ENCODE measurements around the gene DOCK2.
"Not testable (repeated sequence)": the region's sequence is repeated elsewhere in the genome, so short reads cannot be mapped to it uniquely, and the experiment has no call there.

Gene DOCK2

DNA sequence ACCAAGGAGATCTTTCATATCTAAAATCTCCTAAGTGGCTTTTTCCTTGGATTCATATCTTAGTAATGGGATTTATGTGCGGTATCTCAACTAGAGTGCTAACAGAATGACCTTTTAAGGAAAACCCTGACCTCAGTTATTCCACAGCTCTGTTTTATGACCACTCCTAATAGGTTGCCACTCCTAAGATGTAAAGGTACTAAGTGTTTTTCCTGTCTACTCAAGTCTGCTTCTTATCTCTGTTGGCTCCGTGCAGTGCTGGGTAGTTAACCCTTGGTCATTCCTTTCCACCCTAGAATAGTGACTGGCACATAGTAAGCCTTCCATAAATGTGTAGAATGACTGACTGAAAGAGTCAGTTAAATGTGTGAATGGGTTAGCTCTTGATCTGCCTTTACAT is 161.4 kb downstream of the DOCK2 start:
- no peak for DNase-seq

- DNase-seq: no peak
Observed at GRCh38 chr5:169798906-169799660, 162.0 kb downstream of the DOCK2 start.

DNA sequence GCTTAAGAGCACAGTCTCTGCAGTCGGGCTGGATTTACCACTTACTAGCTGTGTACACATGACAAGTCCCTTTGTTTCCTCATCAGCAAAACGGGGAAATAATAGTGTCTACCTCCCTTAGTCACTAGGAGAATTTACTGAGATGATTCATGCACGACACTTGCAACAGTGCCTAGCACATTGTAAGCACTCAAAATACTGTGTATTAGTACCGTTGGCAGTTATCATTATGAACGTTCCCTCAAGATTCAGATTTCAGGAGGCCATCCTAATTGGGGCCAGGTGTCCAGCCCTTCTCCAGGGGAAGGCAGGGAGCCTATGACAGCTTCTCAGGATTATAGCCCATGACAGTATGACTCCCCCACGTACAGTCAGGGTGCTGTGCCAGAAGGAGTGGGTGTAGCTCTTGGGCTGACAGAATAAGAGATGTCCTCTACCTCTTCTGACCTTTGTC is 164.3 kb downstream of the DOCK2 start:
- DNase-seq: peak; percentile 84 to 90

GRCh38 chr5:169801781-169802180 is 164.7 kb downstream of the DOCK2 start:
- DNase-seq: no peak

DNA sequence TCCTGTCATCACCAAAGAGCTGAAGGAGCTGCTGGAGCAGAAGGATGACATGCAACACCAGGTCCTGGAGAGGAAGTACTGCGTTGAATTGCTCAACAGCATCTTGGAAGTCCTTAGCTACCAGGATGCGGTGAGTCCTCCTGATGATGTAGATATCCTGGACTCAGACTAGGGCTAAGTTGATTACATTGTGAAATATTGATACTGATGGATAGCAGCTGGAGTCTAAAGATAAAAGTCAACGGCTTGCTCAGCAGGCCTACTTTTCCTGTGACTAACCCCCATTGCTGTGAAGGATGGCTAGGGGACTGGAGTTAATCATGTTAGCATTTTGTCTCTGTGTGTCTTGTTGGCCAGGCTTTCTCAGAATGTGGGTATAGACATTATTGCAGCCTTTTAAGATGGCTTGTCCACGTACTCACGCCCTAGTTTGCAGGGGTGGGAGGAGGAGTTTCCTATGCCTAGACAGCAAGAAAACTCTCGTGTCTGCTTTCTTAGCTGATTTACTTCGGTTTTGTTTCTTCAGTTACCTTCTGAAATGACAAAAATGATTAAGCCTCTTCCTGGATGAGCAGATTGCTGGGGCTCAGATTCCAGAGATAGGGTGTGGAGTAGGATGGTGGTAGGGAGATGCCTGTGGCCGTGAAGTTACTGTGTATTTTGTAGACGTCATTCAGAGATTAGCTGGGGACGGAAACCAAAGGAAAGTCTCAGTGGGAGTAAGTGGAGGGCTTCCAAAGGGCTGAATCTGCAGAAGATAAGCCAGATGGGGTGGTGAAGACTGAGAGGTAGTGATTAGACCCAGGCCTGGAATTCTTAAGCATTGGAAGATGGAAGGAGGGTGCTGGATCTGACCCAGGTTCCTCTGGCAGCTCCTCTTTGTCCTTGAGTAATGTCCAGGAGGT is 166.3 kb downstream of the DOCK2 start:
- DNase-seq: peak; percentile 80 to 83

GRCh38 chr5:169804861-169805260 is 167.8 kb downstream of the DOCK2 start:
- DNase-seq: no peak

DNA sequence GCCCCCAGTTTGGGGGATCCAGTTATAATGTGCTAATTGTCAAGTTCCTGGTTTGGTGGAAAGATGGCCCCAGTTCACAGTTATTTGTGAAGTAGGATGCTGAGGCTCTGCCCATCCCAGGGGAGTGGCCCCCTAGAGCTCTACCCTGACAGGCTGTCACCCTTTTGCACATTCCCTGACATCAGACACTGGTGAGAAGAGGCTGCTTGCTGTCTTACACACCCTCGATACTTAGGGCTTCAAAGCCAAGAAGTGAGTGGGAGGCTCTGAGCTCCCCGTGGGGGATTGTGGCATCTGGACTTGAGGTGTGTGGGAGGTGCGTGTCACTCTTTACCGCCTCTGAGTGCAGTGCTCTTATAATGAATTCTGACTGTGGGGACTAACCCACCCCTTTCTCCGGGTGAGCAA is 168.5 kb downstream of the DOCK2 start:
- no peak for DNase-seq

DNA sequence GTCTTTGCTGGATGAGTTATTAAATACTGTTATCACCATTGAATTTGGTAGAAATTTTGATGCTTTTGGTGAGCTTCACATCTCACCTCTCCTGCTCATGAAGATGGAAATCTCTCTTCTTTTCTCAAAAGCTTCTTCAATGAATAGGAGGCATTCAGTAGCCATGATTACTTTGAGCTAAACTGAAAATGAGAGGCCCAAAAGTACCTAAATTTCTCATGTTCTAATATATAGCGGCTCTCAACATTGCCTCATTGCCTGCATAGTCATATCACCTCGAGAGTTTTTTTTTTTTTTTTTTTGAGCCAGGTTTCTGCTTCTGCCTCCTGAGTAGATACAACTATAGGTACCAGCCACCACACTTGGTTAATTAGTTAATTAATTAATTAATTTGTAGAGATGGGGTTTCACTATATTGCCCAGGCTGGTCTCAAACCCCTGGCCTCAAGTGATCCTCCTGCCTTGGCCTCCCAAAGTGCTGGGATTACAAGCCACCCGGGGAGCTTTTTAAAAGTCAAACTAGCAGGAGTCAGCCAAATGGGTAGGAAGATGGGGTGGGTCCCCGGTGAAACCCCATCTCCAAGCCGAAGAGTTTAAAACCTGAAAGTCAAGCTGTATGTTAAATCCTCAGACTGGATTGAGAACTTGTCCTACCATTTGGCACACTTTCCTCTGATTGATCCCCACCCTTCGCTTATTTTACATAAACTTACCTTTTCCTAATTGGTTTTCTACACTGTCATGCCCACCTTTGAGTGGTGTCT is 169.0 kb downstream of the DOCK2 start:
- DNase-seq: no peak

GRCh38 chr5:169808118-169808581 is 171.1 kb downstream of the DOCK2 start:
- DNase-seq: no peak

GRCh38 chr5:169808880-169809279 is 171.8 kb downstream of the DOCK2 start:
- DNase-seq: not testable (repeated sequence)

DNA sequence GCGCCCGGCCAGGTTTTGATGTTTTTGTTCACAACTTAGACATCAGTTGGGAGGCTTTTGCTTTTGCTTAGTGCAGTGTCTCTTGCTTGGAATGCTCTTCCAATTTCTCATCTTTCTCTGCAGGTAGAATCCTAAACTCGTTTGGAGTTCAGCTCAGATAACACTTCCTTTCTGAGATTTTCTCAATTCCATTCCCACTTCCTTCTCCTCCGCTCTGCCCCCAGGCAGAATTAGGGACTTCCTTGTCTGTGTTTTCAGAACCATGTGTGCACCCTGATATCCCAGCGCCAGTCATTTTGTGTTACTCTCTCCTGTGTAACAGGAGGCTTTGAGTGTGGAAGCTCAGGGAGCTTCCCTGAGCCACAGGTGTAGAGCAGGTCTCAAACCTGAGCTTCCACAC is 172.2 kb downstream of the DOCK2 start:
- DNase-seq: no peak

DNA sequence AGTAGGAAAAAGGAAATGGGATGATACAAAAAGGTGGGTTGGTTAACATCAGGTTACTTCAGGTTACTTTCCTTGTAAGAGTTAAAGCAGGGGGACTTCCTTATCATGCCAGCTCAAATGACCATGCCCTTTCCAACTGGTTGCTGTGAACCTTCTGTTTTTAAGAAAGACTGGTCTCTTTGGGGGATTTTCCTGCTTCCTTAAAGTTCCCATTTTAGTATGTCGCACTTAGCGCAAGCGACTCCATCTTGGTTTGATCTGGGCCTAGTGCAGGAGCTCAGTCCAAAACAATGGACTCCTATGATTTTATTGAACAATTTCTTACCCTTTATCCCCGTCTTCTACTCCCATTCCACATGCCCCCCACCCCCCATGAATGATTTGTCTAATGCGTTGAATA is 173.4 kb downstream of the DOCK2 start:
- DNase-seq: no peak

DNA sequence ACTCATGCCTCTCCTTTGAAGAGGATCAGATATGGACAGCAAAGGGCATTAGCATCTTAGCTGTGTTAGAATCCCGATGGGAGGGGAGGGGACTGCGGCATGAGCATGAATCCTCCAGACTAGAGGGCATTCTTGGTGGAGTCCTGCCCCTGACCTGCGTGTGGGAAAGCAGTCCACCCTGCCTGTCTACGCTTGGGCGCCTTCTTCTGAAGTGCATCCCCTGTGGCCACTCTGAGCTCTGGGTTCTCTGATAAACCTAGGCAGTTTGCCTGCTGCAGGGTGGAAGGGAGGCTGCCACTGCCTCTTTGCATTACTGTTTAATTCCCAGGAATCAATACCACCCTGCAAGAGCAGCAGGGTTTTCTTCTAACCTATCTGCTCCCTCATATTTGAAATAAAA is 173.9 kb downstream of the DOCK2 start:
- DNase-seq: no peak

- DNase-seq: no peak
Observed at GRCh38 chr5:169811680-169812079, 174.6 kb downstream of the DOCK2 start.

GRCh38 chr5:169812786-169813185 is 175.7 kb downstream of the DOCK2 start:
- DNase-seq: no peak

DNA sequence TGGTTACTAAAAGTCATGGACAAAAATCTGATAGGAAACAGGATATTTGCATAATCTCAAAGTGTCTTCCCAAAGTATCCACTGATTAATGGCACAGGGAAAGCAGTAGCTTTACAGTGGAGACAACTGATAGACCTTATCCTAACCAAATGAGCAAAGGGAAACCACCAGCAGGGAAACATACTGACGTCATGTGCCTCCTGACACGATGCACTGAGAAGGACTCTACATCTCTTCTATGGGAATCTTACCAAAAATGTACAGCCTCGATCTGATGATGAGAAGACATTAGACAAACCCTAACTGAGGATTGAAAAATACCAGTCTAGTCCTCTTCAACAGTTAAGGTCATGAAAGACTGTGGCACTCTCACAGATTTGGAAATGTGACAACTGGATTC is 177.0 kb downstream of the DOCK2 start:
- DNase-seq: no peak

DNA sequence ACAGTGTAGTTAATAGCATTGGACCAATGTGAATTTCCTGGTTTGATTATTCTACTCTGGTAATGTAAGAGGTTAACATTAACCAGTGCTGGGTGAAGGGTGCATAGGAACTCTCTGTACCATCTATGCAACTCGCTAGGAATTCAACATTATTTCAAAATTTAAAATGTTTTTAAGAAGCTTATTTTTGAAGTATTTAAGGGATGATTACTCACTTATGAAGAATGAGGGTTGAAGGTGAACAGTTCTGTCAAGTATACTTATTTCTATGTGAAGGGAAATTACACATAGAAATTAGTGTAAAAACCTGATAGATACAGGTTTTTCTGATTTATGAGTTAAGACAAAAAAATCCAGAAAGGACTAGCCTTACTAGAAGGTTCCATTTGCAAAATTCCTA is 177.4 kb downstream of the DOCK2 start:
- DNase-seq: no peak

DNA sequence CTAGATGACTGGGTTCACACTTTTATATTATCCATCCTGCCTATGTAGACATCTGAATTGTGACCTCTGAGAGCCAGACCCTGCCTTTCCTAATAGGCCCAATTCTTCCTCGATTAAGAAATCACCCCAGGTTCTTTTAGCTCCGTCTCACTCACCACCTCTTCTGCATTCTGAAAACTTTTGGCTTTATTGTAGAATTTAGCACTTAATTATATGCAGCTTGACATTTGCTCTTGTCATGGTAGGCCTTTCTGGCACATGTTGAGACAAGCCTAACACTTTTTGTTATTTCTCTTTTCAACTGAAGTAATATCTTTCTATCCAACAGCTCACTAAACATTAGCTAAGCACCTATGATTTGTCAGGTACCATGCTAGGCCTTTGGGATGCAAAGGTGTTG is 180.0 kb downstream of the DOCK2 start:
- no peak for DNase-seq

DNA sequence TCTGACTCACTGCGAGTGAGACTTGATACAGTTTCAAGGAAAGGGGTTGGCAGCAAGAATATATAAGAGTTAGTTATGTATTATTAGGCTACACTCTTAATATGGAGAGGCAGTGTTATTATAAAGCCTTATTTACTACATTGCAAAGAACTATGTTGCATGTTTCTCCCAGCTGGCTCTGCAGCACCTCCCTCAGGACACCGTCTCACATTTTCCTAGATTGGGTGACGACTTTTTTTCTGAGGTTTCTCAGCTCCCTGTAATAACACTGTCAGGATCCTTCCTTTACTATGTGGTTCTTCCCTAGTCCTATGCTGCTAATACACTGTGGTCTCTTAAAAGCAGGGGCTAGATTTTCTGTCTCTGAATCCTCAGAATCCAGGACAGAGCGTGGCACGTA is 189.5 kb downstream of the DOCK2 start:
- no peak for DNase-seq

GRCh38 chr5:169827769-169828168 is 190.7 kb downstream of the DOCK2 start:
- no peak for DNase-seq

DNA sequence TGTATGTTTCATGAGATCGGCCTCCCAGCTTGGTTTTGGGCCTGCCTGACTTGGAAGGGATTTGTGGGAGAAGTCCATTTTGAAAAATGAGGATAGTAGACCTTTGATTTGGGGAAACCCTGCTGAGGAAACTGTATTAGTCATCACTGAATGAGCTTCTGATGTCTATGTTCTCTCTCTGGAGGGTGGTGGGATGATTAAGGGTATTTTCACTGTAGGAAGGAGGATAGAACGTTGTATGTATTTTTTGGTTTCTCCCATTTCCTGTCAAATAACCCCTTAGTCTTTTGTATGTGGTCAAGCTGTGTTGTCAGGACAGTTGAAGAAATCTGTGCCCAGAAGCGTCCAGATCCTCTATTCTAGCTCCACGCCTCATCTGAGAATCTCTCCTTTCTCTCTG is 191.3 kb downstream of the DOCK2 start:
- no peak for DNase-seq

DNA sequence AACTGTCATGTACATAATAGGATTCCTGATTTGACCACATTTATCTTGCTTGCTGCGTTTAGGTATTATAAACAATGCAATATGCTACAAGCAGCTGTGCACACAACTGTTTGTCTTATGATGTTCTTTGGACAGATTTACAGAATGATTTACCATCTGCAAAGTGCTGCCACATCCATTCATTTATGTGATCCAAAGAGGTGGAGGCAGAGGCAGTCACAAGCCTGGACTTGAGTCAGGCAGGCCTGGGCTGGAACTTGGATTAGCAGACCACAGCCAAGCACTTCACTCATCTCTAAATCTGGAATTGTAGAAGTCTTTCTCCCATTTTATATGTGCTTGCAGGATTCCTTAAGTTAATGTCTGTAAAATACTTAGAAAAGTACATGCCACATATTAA is 194.3 kb downstream of the DOCK2 start:
- DNase-seq: no peak

DNA sequence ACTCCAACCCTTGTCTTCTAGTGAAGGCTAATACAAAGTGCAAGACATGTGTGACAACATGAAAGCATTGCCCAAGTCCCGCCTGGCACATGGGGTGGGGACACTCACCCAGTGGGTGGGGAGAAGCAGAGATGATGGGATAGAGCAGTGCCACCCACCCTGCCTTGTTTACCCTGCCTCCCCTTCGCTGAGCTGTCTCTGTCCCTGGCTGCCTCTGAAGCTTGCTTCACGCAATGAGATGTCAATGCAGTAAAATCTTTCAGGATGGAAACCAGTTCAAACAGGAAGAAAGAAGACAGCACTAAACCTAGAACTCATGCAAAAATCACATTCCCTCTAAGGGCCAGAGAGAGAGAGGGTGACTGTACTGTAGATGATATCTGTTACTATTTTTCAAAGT is 195.2 kb downstream of the DOCK2 start:
- no peak for DNase-seq
